HG02840 (cell line): Measurements from ENCODE around the gene QKI.
"Not testable (repeated sequence)": the region's sequence is repeated elsewhere in the genome, so short reads cannot be mapped to it uniquely, and the experiment has no call there.

Experiments used
- ATAC-seq: cut with Tn5 transposase; IDR thresholded peaks from one replicate; pipeline ENCODE4 v1.9.1; 2021; ENCODE audit warnings: mild to moderate bottlenecking, moderate library complexity, moderate number of reproducible peaks; ENCODE audit not compliant: unreplicated experiment, low FRiP score

QKI gene

GRCh38 chr6:163568275-163568674 is 153.8 kb downstream of the QKI start:
- no peak for ATAC-seq

GRCh38 chr6:163570579-163571231 is 156.2 kb downstream of the QKI start:
- ATAC-seq: no peak

- ATAC-seq: no peak
These were observed 157.2 kb downstream of the QKI start for GRCh38 chr6:163571730-163572129.

GRCh38 chr6:163572612-163573011 is 158.1 kb downstream of the QKI start:
- no peak for ATAC-seq

GRCh38 chr6:163573503-163574179 is 159.1 kb downstream of the QKI start:
- no peak for ATAC-seq

GRCh38 chr6:163576114-163576513 is 161.6 kb downstream of the QKI start:
- no peak for ATAC-seq

GRCh38 chr6:163577404-163577803 is 162.9 kb downstream of the QKI start:
- ATAC-seq: no peak

GRCh38 chr6:163579111-163579879 is 164.8 kb downstream of the QKI start:
- no peak for ATAC-seq

GRCh38 chr6:163579880-163580295 is 165.4 kb downstream of the QKI start:
- no peak for ATAC-seq

GRCh38 chr6:163580311-163581030 is 166.0 kb downstream of the QKI start:
- no peak for ATAC-seq

- no peak for ATAC-seq
These were observed 169.0 kb downstream of the QKI start for GRCh38 chr6:163583558-163583957.

GRCh38 chr6:163585932-163586437 is 171.5 kb downstream of the QKI start:
- no peak for ATAC-seq

GRCh38 chr6:163586888-163587287 is 172.4 kb downstream of the QKI start:
- no peak for ATAC-seq

- no peak for ATAC-seq
These were observed 173.9 kb downstream of the QKI start for GRCh38 chr6:163588220-163588919.

GRCh38 chr6:163589387-163589786 is 174.9 kb downstream of the QKI start:
- no peak for ATAC-seq

- not testable (repeated sequence) for ATAC-seq
These were observed 175.6 kb downstream of the QKI start for GRCh38 chr6:163590132-163590531.

- ATAC-seq: no peak
These were observed 178.4 kb downstream of the QKI start for GRCh38 chr6:163592872-163593271.

GRCh38 chr6:163596174-163596573 is 181.7 kb downstream of the QKI start:
- no peak for ATAC-seq

- no peak for ATAC-seq
These were observed 184.6 kb downstream of the QKI start for GRCh38 chr6:163599136-163599535.

GRCh38 chr6:163599684-163600083 is 185.2 kb downstream of the QKI start:
- ATAC-seq: no peak
